Neural cell (in vitro differentiated cells): ENCODE results near the gene TAL1.

Source experiments
- CTCF ChIP-seq: fragments of 450-650 bp; IDR thresholded peaks from 2 replicates; pipeline ENCODE4 v1.5.1; 2014; ENCODE audit warnings: antibody characterized with exemption, mild to moderate bottlenecking, moderate library complexity; ENCODE audit not compliant: poor library complexity, severe bottlenecking
- EP300 ChIP-seq: fragments of 450-650 bp; conservative IDR thresholded peaks from 2 replicates; pipeline ENCODE4 v1.6.1; 2014; ENCODE audit warnings: antibody characterized with exemption, mild to moderate bottlenecking, moderate library complexity; ENCODE audit not compliant: poor library complexity, severe bottlenecking
- EZH2 ChIP-seq: fragments of 200-600, 300-800 bp; shearing (Covaris generic), sonication (generic); IDR thresholded peaks from 2 replicates; pipeline ENCODE4 v1.6.1; 2014; ENCODE audit warnings: antibody characterized with exemption, low read length, borderline replicate concordance, mild to moderate bottlenecking; ENCODE audit not compliant: insufficient read depth, poor library complexity, severe bottlenecking
- POLR2AphosphoS5 ChIP-seq: IDR thresholded peaks from 2 replicates; pipeline ENCODE4 v1.6.1; 2012
- RAD21 ChIP-seq: fragments of 450-650 bp; conservative IDR thresholded peaks from 2 replicates; pipeline ENCODE4 v1.6.1; 2014; ENCODE audit warnings: antibody characterized with exemption, mild to moderate bottlenecking, moderate library complexity
- REST ChIP-seq: IDR thresholded peaks from 2 replicates; pipeline ENCODE4 v1.6.1; 2012; ENCODE audit warnings: borderline replicate concordance
- SMC3 ChIP-seq: fragments of 450-650 bp; conservative IDR thresholded peaks from 2 replicates; pipeline ENCODE4 v1.6.1; 2014; ENCODE audit warnings: antibody characterized with exemption, mild to moderate bottlenecking, moderate library complexity; ENCODE audit not compliant: poor library complexity
- TAF1 ChIP-seq: IDR thresholded peaks from 2 replicates; pipeline ENCODE4 v1.6.1; 2012; ENCODE audit warnings: low read depth

GRCh38 chr1:47231301-47232186 is 481 bp downstream of the TAL1 start:
- no peak for TF ChIP-seq RAD21
- no peak for TF ChIP-seq CTCF
- no peak for TF ChIP-seq EP300
- no peak for TF ChIP-seq REST
- no peak for TF ChIP-seq SMC3
- no peak for TF ChIP-seq TAF1
- peak; percentile 99 for TF ChIP-seq POLR2AphosphoS5
- no peak for TF ChIP-seq EZH2
